Measurements from ENCODE around the gene KRTAP9-6.
"Not testable (repeated sequence)": the region's sequence is repeated elsewhere in the genome, so short reads cannot be mapped to it uniquely, and the experiment has no call there.

The KRTAP9-6 gene, protein sequence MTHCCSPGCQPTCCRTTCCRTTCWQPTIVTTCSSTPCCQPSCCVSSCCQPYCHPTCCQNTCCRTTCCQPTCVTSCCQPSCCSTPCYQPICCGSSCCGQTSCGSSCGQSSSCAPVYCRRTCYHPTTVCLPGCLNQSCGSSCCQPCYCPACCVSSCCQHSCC

DNA sequence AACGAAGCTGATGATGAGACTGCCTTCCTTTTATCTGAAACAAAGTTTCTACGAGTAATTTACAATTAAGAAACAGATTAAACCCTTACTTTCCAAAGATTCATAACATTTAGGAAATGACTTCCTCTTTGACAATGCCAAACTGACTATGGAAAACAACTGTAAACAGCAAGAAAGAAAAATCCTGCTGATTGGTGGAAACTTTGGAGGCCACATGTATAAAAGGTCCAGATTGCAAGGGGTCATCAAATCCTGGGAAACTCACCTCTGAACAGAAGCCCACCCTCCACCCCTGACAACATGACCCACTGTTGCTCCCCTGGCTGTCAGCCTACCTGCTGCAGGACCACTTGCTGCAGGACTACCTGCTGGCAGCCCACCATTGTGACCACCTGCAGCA is at the start of gene KRTAP9-6:
TSS of gene KRTAP9-6 (plus strand) at position 301 of the 400 bp plus-strand sequence. CDS start at position 301, 0 bp downstream.
- peaks cover 2% of the 10 kb centered on the region for H3K36me3 Mint-ChIP-seq
- ATAC-seq (ENCODE audit: low read depth) = no peak
- no peak within 1 kb of the TSS for H3K27ac Mint-ChIP-seq
- H3K4me3 Mint-ChIP-seq = no peak within 1 kb of the TSS
- peaks cover 6% of the 10 kb centered on the region for H3K4me1 Mint-ChIP-seq
- no peaks in the 10 kb centered on the region for H3K9me3 Mint-ChIP-seq
- H3K27me3 Mint-ChIP-seq = peaks cover 18% of the 10 kb centered on the region
- DNase-seq (ENCODE audit: low spot score in 2 of 2) = no peak

DNA sequence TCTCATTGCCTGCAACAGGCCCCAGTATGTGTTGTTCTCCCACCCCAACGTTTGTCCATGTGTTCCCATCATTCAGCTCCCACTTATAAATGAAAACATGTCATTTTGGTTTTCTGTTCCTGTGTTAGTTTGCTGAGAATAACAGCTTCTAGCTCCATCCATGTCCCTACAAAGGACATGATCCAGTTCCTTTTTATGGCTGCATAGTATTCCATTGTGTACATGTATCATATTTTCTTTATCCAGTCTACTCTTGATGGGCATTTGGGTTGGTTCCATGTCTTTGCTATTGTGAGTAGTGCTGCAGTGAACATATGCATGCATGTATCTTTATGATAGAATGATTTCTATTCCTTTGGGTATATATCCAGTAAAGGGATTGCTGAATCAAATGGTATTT is 49.5 kb upstream of the KRTAP9-6 start:
- DNase-seq (ENCODE audit: low spot score in 2 of 2) (no peak), ATAC-seq (ENCODE audit: low read depth) (no peak)
- Mint-ChIP-seq H3K4me1 (no peaks in the 10 kb centered on the region), H3K9me3 (peaks cover 5% of the 10 kb centered on the region), H3K4me3 (no peak overlapping the region), H3K36me3 (peaks cover 1% of the 10 kb centered on the region), H3K27me3 (peaks cover 17% of the 10 kb centered on the region), H3K27ac (no peak overlapping the region)

DNA sequence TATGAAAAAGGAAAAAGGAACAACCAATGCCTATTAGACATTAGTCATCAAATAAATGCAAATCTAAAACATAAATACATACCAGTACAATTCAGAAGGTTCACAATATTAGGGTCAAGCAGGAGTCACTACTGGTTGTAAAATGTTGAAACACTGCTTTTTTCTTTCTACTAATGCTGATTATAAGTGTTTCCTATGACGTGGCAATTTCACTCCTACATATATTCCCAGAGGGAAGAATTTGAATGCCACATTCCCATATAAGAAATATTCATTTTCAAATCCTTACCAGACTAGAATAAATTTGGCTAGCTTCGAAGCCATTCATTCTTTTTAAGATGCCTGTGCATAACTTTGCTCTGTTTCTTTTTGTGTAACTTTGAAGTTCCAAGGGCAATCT is 41.4 kb upstream of the KRTAP9-6 start:
- no peaks in the 10 kb centered on the region for H3K36me3 Mint-ChIP-seq
- H3K9me3 Mint-ChIP-seq = peaks cover 5% of the 10 kb centered on the region
- H3K4me1 Mint-ChIP-seq = no peaks in the 10 kb centered on the region
- ATAC-seq (ENCODE audit: low read depth) = no peak
- H3K4me3 Mint-ChIP-seq = no peak overlapping the region
- no peak for DNase-seq (ENCODE audit: low spot score in 2 of 2)
- H3K27me3 Mint-ChIP-seq = peaks cover 9% of the 10 kb centered on the region
- no peak overlapping the region for H3K27ac Mint-ChIP-seq

DNA sequence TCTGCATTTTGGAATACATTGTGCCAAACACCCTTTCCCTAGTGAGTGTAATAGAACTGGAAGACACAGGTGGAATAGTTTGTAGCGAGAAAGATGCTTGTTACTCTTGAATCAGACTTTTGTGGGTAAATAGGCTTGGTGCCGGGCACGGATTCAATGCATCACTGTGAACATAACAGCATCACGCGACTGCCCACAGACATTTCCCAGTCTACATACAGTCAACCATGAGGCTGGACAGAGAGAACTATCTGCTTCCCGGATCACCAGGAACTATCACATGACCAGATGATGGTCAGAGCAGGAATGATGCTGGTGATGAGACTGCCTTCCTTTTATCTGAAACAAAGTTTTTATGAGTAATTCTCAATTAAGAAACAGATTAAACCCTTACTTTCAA is 39.1 kb upstream of the KRTAP9-6 start:
- DNase-seq (ENCODE audit: low spot score in 2 of 2) (no peak), ATAC-seq (ENCODE audit: low read depth) (no peak)
- peaks cover 3% of the 10 kb centered on the region for H3K4me1 Mint-ChIP-seq
- H3K27me3 Mint-ChIP-seq = peaks cover 9% of the 10 kb centered on the region
- peaks cover 2% of the 10 kb centered on the region for H3K36me3 Mint-ChIP-seq
- H3K4me3 Mint-ChIP-seq = no peak overlapping the region
- peaks cover 2% of the 10 kb centered on the region for H3K9me3 Mint-ChIP-seq
- H3K27ac Mint-ChIP-seq = no peak overlapping the region

DNA sequence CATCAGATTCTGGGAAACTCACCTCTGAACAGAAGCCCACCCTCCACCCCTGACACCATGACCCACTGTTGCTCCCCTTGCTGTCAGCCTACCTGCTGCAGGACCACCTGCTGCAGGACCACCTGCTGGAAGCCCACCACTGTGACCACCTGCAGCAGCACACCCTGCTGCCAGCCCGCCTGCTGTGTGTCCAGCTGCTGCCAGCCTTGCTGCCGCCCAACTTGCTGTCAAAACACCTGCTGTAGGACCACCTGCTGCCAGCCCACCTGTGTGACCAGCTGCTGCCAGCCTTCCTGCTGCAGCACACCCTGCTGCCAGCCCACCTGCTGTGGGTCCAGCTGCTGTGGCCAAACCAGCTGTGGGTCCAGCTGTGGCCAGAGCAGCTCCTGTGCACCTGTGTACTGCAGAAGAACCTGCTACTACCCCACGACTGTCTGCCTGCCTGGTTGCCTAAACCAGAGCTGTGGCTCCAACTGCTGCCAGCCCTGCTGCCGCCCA is 38.5 kb upstream of the KRTAP9-6 start, which contains the start of gene KRTAP9-2:
TSS of gene KRTAP9-2 (plus strand) at position 51 of the 498 bp plus-strand sequence. CDS start at position 58, 7 bp downstream.
- H3K4me3 Mint-ChIP-seq; H3K27me3 Mint-ChIP-seq; ATAC-seq (ENCODE audit: low read depth); H3K36me3 Mint-ChIP-seq; DNase-seq (ENCODE audit: low spot score in 2 of 2); H3K4me1 Mint-ChIP-seq; H3K9me3 Mint-ChIP-seq; H3K27ac Mint-ChIP-seq: not testable (repeated sequence)

DNA sequence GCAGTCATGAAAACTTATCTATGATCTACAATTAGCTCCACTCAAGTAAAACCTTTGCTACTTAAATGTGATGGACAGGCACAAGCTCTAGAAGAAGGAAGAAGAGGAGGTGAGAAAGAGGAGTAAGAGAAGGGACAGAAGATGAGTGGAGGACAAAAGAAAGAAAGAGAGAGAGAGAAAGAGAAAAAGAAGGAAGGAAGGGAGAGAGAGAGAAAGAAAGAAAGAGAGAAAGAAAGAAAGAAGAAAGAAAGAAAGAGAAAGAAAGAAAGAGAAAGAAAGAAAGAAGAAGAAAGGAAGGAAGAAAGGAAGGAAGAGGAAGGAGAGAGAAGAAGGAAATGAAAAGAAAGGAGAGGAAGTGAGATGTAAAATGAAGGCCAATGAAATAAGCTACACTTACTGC is 35.1 kb upstream of the KRTAP9-6 start:
- Mint-ChIP-seq H3K9me3 (peaks cover 2% of the 10 kb centered on the region), H3K36me3 (peaks cover 2% of the 10 kb centered on the region), H3K4me3 (no peak overlapping the region), H3K27ac (no peak overlapping the region), H3K27me3 (peaks cover 20% of the 10 kb centered on the region), H3K4me1 (peaks cover 3% of the 10 kb centered on the region)
- DNase-seq (ENCODE audit: low spot score in 2 of 2) (no peak), ATAC-seq (ENCODE audit: low read depth) (no peak)

DNA sequence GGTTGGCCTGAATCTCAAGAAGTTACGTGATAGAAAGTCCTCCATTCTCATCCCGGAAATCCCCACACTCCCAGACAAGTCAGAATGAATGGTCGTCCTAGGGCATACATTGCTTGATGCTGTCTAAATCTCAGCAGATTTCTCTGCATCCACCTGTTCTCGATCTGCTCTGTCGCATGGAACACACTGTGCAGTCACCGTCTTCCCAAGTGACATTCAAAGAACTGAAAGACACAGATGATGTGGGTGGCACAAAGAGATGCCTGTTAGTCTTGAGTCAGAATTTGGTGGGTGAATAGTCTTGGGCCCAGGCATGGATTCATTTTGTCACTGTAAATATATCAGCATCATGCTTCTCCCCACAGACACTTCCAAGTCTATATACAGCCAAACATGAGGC is 33.4 kb upstream of the KRTAP9-6 start:
- peaks cover 29% of the 10 kb centered on the region for H3K27me3 Mint-ChIP-seq
- peaks cover 2% of the 10 kb centered on the region for H3K36me3 Mint-ChIP-seq
- peaks cover 6% of the 10 kb centered on the region for H3K4me1 Mint-ChIP-seq
- no peak overlapping the region for H3K4me3 Mint-ChIP-seq
- no peak overlapping the region for H3K27ac Mint-ChIP-seq
- H3K9me3 Mint-ChIP-seq = peaks cover 2% of the 10 kb centered on the region
- no peak for DNase-seq (ENCODE audit: low spot score in 2 of 2)
- no peak for ATAC-seq (ENCODE audit: low read depth)

DNA sequence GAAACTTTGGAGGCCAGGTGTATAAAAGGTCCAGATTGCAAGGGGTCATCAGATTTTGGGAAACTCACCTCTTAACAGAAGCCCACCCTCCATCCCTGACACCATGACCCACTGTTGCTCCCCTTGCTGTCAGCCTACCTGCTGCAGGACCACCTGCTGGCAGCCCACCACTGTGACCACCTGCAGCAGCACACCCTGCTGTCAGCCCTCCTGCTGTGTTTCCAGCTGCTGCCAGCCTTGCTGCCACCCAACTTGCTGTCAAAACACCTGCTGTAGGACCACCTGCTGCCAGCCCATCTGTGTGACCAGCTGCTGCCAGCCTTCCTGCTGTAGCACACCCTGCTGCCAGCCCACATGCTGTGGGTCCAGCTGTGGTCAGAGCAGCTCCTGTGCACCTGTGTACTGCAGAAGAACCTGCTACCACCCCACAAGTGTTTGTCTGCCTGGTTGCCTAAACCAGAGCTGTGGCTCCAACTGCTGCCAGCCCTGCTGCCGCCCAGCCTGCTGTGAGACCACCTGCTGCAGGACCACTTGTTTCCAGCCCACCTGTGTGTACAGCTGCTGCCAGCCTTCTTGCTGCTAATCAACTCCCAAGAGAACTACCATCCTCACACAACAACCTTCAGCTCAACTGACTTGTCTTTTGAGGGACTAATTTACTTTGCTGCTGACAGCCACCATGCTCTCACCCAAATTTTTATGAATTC is 32.6 kb upstream of the KRTAP9-6 start, which contains the start of gene KRTAP9-3:
TSS of gene KRTAP9-3 (plus strand) at position 51 of the 707 bp plus-strand sequence. CDS start at position 104, 53 bp downstream.
- H3K4me3 Mint-ChIP-seq; H3K9me3 Mint-ChIP-seq; H3K27ac Mint-ChIP-seq; DNase-seq (ENCODE audit: low spot score in 2 of 2); H3K36me3 Mint-ChIP-seq; H3K4me1 Mint-ChIP-seq; ATAC-seq (ENCODE audit: low read depth): not testable (repeated sequence)
- H3K27me3 Mint-ChIP-seq = peaks cover 32% of the 10 kb centered on the region

DNA sequence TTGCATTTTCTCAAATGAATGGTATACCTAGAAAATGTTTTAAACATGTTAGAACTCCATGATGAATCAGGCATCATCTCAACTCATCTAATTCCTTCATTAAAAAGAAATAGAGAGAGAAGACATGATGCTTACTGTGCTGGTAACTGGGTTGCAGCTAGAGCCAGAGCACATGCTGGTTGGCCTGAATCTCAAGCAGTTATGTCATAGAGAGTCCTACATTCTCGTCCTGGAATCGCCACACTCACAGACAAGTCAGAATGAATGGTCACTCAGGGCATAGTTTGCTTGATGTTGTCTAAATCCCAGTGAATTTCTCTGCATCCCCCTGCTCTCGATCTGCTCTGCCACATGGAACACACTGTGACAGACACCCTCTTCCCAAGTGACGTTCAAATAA is 28.1 kb upstream of the KRTAP9-6 start:
- H3K36me3 Mint-ChIP-seq; H3K9me3 Mint-ChIP-seq; DNase-seq (ENCODE audit: low spot score in 2 of 2); H3K4me1 Mint-ChIP-seq; H3K4me3 Mint-ChIP-seq; ATAC-seq (ENCODE audit: low read depth); H3K27ac Mint-ChIP-seq: not testable (repeated sequence)
- peaks cover 43% of the 10 kb centered on the region for H3K27me3 Mint-ChIP-seq

DNA sequence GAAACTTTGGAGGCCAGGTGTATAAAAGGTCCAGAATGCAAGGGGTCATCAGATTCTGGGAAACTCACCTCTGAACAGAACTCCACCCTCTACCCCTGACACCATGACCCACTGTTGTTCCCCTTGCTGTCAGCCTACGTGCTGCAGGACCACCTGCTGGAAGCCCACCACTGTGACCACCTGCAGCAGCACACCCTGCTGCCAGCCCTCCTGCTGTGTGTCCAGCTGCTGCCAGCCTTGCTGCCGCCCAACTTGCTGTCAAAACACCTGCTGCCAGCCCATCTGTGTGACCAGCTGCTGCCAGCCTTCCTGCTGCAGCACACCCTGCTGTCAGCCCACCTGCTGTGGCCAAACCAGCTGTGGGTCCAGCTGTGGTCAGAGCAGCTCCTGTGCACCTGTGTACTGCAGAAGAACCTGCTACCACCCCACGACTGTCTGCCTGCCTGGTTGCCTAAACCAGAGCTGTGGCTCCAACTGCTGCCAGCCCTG is 27.2 kb upstream of the KRTAP9-6 start, which contains the start of gene KRTAP9-8:
TSS of gene KRTAP9-8 (plus strand) at position 51 of the 489 bp plus-strand sequence. CDS start at position 104, 53 bp downstream.
- not testable (repeated sequence) for H3K27ac Mint-ChIP-seq, H3K4me1 Mint-ChIP-seq, H3K4me3 Mint-ChIP-seq

DNA sequence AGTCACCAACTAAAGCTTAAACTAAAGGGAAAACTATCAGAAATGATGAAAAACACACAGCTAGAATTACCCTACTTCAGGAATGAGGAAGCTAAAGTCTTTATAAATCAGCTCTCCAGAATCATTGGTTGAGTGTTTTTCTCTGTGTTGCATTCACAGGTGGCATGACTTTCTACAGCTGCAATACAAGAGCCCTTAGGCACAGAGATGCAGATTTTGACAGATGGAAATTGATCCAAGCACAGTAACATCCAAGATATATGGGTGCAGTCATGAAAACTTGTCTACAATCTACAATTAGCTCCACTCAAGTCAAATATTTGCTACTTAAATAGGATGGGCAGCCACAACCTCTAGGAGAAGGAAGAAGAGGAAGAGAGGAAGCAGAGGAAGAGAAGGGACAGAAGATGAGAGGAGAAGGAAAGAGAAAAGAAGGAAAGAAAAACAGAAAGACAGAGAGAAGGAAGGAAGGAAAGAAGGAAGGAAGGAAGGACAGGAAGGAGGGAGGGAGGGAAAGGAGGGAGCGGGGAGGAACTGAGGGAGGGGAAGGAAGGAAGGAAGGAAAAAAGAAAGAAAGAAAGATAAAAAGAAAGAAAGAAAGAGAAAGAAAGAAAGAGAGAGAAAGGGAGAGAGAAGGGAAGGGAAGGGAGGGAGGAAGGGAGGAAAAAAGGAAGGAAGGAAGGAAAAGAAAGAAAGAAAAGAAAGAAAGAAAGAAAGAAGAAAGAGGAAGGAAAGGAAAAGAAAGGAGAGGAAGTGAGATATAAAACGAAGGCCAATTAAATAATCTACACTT is 18.0 kb upstream of the KRTAP9-6 start:
- not testable (repeated sequence) for H3K4me1 Mint-ChIP-seq

More for the DNA sequence above, 27.2 kb upstream of the KRTAP9-6 start, which contains the start of gene KRTAP9-8:
- DNase-seq (ENCODE audit: low spot score in 2 of 2); H3K36me3 Mint-ChIP-seq; ATAC-seq (ENCODE audit: low read depth); H3K9me3 Mint-ChIP-seq: not testable (repeated sequence)
- H3K27me3 Mint-ChIP-seq = peaks cover 41% of the 10 kb centered on the region

DNA sequence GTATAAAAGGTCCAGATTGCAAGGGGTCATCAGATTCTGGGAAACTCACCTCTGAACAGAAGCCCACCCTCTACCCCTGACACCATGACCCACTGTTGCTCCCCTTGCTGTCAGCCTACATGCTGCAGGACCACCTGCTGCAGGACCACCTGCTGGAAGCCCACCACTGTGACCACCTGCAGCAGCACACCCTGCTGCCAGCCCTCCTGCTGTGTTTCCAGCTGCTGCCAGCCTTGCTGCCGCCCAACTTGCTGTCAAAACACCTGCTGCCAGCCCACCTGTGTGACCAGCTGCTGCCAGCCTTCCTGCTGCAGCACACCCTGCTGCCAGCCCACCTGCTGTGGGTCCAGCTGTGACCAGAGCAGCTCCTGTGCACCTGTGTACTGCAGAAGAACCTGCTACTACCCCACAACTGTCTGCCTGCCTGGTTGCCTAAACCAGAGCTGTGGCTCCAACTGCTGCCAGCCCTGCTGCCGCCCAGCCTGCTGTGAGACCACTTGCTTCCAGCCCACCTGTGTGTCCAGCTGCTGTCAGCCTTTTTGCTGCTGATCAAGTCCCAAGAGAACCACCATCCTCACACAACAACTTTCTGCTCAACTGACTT is 15.4 kb upstream of the KRTAP9-6 start, which contains the start of gene KRTAP9-4:
TSS of gene KRTAP9-4 (plus strand) at position 51 of the 604 bp plus-strand sequence. CDS start at position 85, 34 bp downstream.
- H3K27ac Mint-ChIP-seq; H3K36me3 Mint-ChIP-seq; H3K4me1 Mint-ChIP-seq; DNase-seq (ENCODE audit: low spot score in 2 of 2); H3K4me3 Mint-ChIP-seq; H3K9me3 Mint-ChIP-seq; ATAC-seq (ENCODE audit: low read depth): not testable (repeated sequence)
- peaks cover 11% of the 10 kb centered on the region for H3K27me3 Mint-ChIP-seq

More for the DNA sequence above, 18.0 kb upstream of the KRTAP9-6 start:
- H3K27ac Mint-ChIP-seq = peak overlapping the region; percentile 10
- not testable (repeated sequence) for ATAC-seq (ENCODE audit: low read depth); DNase-seq (ENCODE audit: low spot score in 2 of 2); H3K27me3 Mint-ChIP-seq; H3K36me3 Mint-ChIP-seq; H3K9me3 Mint-ChIP-seq; H3K4me3 Mint-ChIP-seq

DNA sequence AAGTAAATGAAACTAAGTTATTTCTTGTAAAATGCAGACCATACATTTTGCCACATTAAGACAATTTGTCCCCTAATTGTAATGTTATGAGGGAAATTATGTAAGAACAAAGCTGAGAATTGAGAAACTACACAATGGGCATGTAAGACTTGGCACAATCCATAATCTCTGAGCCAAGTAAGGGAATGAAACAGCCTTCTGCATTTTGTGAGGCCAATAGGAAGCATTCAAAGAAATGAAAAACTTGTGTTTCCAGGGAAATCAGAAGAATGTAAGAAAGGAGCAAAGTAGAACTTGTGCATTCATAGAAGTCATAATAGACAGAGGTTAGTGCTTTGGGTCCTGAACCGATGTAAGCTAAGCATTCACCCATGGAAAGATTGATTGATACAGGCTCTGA is 13.9 kb upstream of the KRTAP9-6 start:
- DNase-seq (ENCODE audit: low spot score in 2 of 2) = no peak
- H3K4me3 Mint-ChIP-seq = no peak overlapping the region
- H3K9me3 Mint-ChIP-seq = no peaks in the 10 kb centered on the region
- ATAC-seq (ENCODE audit: low read depth) = no peak
- no peaks in the 10 kb centered on the region for H3K36me3 Mint-ChIP-seq
- peaks cover 16% of the 10 kb centered on the region for H3K27me3 Mint-ChIP-seq
- H3K4me1 Mint-ChIP-seq = peaks cover 6% of the 10 kb centered on the region
- H3K27ac Mint-ChIP-seq = no peak overlapping the region
